Stimulated activated CD4-positive, alpha-beta T cell treated with anti-CD3 and anti-CD28 coated beads, TNF-alpha, amount 100 ng/mL, for 1 hour (primary cell): ENCODE results near the gene TOMM7.

Experiments
- DNase-seq, 3 donors: peaks; one replicate each; pipeline ENCODE4 v3.0.0-alpha.2; 2020; ENCODE audit warnings: low read depth in 3 of 3, low spot score in 1 of 3

TOMM7 gene

GRCh38 chr7:22822486-22823141 is at the start of gene TOMM7:
TOMM7 (minus strand) TSS chr7:22822849; CDS start chr7:22822779, 70 bp downstream.
- DNase-seq = peak; percentile 72 to 74 (median 73)

GRCh38 chr7:22872096-22872807 is 49.6 kb upstream of the TOMM7 start:
- no peak for DNase-seq

- DNase-seq = no peak
These were observed 49.0 kb upstream of the TOMM7 start for GRCh38 chr7:22871661-22872060.

- no peak for DNase-seq
These were observed 45.9 kb upstream of the TOMM7 start for GRCh38 chr7:22868509-22868908.

GRCh38 chr7:22867589-22867988 is 44.9 kb upstream of the TOMM7 start:
- DNase-seq = no peak

- DNase-seq = no peak
These were observed 44.4 kb upstream of the TOMM7 start for GRCh38 chr7:22867003-22867402.

GRCh38 chr7:22865602-22865960 is 42.9 kb upstream of the TOMM7 start:
- no peak for DNase-seq

GRCh38 chr7:22864855-22865601 is 42.4 kb upstream of the TOMM7 start:
- DNase-seq = no peak

- no peak for DNase-seq
These were observed 41.7 kb upstream of the TOMM7 start for GRCh38 chr7:22864301-22864700.

GRCh38 chr7:22863156-22863899 is 40.7 kb upstream of the TOMM7 start:
- DNase-seq = no peak

- no peak for DNase-seq
These were observed 38.9 kb upstream of the TOMM7 start for GRCh38 chr7:22861576-22861975.

- no peak for DNase-seq
These were observed 38.3 kb upstream of the TOMM7 start for GRCh38 chr7:22860784-22861482.

GRCh38 chr7:22860337-22860736 is 37.7 kb upstream of the TOMM7 start:
- DNase-seq = no peak

GRCh38 chr7:22859641-22860290 is 37.1 kb upstream of the TOMM7 start:
- DNase-seq = no peak

GRCh38 chr7:22858640-22859561 is 36.3 kb upstream of the TOMM7 start:
- DNase-seq = no peak

GRCh38 chr7:22858274-22858639 is 35.6 kb upstream of the TOMM7 start:
- DNase-seq = no peak

- no peak for DNase-seq
These were observed 33.8 kb upstream of the TOMM7 start for GRCh38 chr7:22856416-22856815.

GRCh38 chr7:22855049-22855392 is 32.4 kb upstream of the TOMM7 start:
- no peak for DNase-seq
